ENCODE data around the gene RIC1. TPM values are rescaled to one million over a fixed set of nuclear protein-coding genes. Genes with fewer than 3 reads are reported as not detected.
"Not testable (repeated sequence)": the region's sequence is repeated elsewhere in the genome, so short reads cannot be mapped to it uniquely, and the experiment has no call there.

Gene RIC1
- total RNA-seq, 1 donor: 37.8 TPM

- TF ChIP-seq, protein P1, sequence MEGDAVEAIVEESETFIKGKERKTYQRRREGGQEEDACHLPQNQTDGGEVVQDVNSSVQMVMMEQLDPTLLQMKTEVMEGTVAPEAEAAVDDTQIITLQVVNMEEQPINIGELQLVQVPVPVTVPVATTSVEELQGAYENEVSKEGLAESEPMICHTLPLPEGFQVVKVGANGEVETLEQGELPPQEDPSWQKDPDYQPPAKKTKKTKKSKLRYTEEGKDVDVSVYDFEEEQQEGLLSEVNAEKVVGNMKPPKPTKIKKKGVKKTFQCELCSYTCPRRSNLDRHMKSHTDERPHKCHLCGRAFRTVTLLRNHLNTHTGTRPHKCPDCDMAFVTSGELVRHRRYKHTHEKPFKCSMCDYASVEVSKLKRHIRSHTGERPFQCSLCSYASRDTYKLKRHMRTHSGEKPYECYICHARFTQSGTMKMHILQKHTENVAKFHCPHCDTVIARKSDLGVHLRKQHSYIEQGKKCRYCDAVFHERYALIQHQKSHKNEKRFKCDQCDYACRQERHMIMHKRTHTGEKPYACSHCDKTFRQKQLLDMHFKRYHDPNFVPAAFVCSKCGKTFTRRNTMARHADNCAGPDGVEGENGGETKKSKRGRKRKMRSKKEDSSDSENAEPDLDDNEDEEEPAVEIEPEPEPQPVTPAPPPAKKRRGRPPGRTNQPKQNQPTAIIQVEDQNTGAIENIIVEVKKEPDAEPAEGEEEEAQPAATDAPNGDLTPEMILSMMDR (IDR thresholded peaks at IDR 0.05; ENCODE audit: insufficient read depth, low read length): no peak
- no peak overlapping the region for H3K4me3 ChIP-seq (ENCODE audit: low read depth, low read length)
- no peak for DNase-seq (ENCODE audit: low read depth)
These were observed 8.4 kb upstream of the RIC1 start for GRCh38 chr9:5620494-5620893.

DNA sequence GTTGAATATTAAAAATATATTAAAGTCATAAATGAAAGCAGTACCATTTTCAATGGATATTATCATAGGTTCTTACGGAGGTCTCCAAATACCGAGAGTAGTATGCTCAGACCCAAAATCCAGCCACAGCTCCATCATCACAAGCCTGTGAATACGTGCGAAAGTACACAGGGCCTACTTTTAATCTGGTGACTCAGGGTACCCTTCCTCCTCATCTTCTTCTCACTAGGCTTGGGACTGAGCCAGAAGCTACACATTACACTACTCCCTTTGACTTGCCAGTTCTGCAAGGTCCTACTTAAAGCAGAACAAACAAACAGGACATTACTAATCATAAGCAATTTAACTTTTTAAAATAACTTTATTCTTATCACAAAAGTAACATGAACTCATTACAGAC is 7.6 kb upstream of the RIC1 start:
- TF ChIP-seq, protein P1 (IDR thresholded peaks at IDR 0.05; ENCODE audit: insufficient read depth, low read length): no peak
- no peak overlapping the region for H3K4me3 ChIP-seq (ENCODE audit: low read depth, low read length)
- peak; percentile 55 for DNase-seq (ENCODE audit: low read depth)

GRCh38 chr9:5622016-5622415 is 6.9 kb upstream of the RIC1 start:
- TF ChIP-seq, protein P1 (IDR thresholded peaks at IDR 0.05; ENCODE audit: insufficient read depth, low read length): no peak
- peak; percentile 91 for DNase-seq (ENCODE audit: low read depth)
- no peak overlapping the region for H3K4me3 ChIP-seq (ENCODE audit: low read depth, low read length)

DNA sequence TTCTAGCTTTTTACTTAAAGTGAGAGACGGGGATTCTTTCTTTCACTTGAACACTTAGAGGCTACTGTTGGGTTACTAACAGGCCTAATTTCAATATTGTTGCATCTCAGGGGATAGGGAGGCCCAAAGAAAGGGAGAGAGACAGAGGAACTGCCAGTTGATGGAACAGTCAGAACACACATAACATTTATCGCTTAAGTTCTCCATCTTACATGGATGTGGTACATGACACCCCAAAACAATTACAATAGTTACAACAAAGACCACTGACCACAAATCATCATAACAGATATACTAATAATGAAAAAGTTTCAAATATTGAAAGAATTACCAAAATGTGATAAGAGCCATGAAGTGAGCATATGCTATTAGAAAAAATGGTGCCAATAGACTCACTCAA is 4.3 kb upstream of the RIC1 start:
- DNase-seq (ENCODE audit: low read depth): no peak
- TF ChIP-seq, protein P1 (IDR thresholded peaks at IDR 0.05; ENCODE audit: insufficient read depth, low read length): no peak
- no peak overlapping the region for H3K4me3 ChIP-seq (ENCODE audit: low read depth, low read length)

GRCh38 chr9:5626727-5627634 is 1.9 kb upstream of the RIC1 start:
- DNase-seq (ENCODE audit: low read depth): peak; percentile 93
- H3K4me3 ChIP-seq (ENCODE audit: low read depth, low read length): peak overlapping the region; percentile 80
- TF ChIP-seq, protein P1 (IDR thresholded peaks at IDR 0.05; ENCODE audit: insufficient read depth, low read length): no peak

- not testable (repeated sequence) for DNase-seq (ENCODE audit: low read depth)
- peak overlapping the region; percentile 80 for H3K4me3 ChIP-seq (ENCODE audit: low read depth, low read length)
These were observed 1.2 kb upstream of the RIC1 start for GRCh38 chr9:5627686-5628085.

- peak overlapping the region; percentile 80 for H3K4me3 ChIP-seq (ENCODE audit: low read depth, low read length)
- no peak for DNase-seq (ENCODE audit: low read depth)
These were observed 751 bp upstream of the RIC1 start for GRCh38 chr9:5628183-5628529.

More at GRCh38 chr9:5628183-5628529, 751 bp upstream of the RIC1 start:
- TF ChIP-seq, protein P1 (IDR thresholded peaks at IDR 0.05; ENCODE audit: insufficient read depth, low read length): no peak

Measured in fibroblast of the aortic adventitia (primary cell).